HTR-8/SVneo (cell line): ENCODE measurements around the gene SLC13A3.

Experiments
- DNase-seq: peaks from one replicate; pipeline ENCODE4 v3.0.0; 2011; ENCODE audit warnings: low spot score, mixed read lengths; ENCODE audit not compliant: insufficient read length
- FAIRE-seq: peaks from 2 replicates; lab custom pipeline; 2011; peaks lifted over from hg19 to GRCh38; lab: Jason Lieb, UNC

The SLC13A3 gene

GRCh38 chr20:46638134-46638897 is 12.9 kb downstream of the SLC13A3 start:
- DNase-seq: no peak
- FAIRE-seq: no peak

- DNase-seq: no peak
- FAIRE-seq: peak; percentile 13
Observed at GRCh38 chr20:46637427-46638133, 13.7 kb downstream of the SLC13A3 start.

GRCh38 chr20:46637020-46637419 is 14.2 kb downstream of the SLC13A3 start:
- FAIRE-seq: no peak
- no peak for DNase-seq

GRCh38 chr20:46636514-46636913 is 14.7 kb downstream of the SLC13A3 start:
- FAIRE-seq (no peak), DNase-seq (no peak)

- FAIRE-seq (no peak), DNase-seq (no peak)
Observed at GRCh38 chr20:46635514-46636136, 15.6 kb downstream of the SLC13A3 start.

GRCh38 chr20:46634528-46634927 is 16.7 kb downstream of the SLC13A3 start:
- FAIRE-seq (no peak), DNase-seq (no peak)

GRCh38 chr20:46631874-46632446 is 19.3 kb downstream of the SLC13A3 start:
- FAIRE-seq (peak; percentile 23), DNase-seq (no peak)

- FAIRE-seq (no peak), DNase-seq (no peak)
Observed at GRCh38 chr20:46631212-46631869, 19.9 kb downstream of the SLC13A3 start.

- peak; percentile 83 for FAIRE-seq
- no peak for DNase-seq
Observed at GRCh38 chr20:46630306-46630705, 21.0 kb downstream of the SLC13A3 start.

- FAIRE-seq: no peak
Observed at GRCh38 chr20:46629341-46629740, 21.9 kb downstream of the SLC13A3 start.

GRCh38 chr20:46627234-46627633 is 24.0 kb downstream of the SLC13A3 start:
- no peak for DNase-seq
- no peak for FAIRE-seq

More at GRCh38 chr20:46629341-46629740, 21.9 kb downstream of the SLC13A3 start:
- no peak for DNase-seq

- FAIRE-seq: no peak
- no peak for DNase-seq
Observed at GRCh38 chr20:46626758-46627157, 24.5 kb downstream of the SLC13A3 start.

- DNase-seq: no peak
Observed at GRCh38 chr20:46625875-46626373, 25.3 kb downstream of the SLC13A3 start.

GRCh38 chr20:46624946-46625345 is 26.3 kb downstream of the SLC13A3 start:
- FAIRE-seq (no peak), DNase-seq (no peak)

More at GRCh38 chr20:46625875-46626373, 25.3 kb downstream of the SLC13A3 start:
- peak; percentile 23 for FAIRE-seq

GRCh38 chr20:46622165-46622564 is 29.1 kb downstream of the SLC13A3 start:
- DNase-seq: no peak
- FAIRE-seq: peak; percentile 23

GRCh38 chr20:46621492-46621891 is 29.8 kb downstream of the SLC13A3 start:
- DNase-seq (peak; percentile 49), FAIRE-seq (no peak)

GRCh38 chr20:46619445-46619844 is 31.8 kb downstream of the SLC13A3 start:
- DNase-seq: no peak
- FAIRE-seq: no peak

GRCh38 chr20:46618316-46619100 is 32.8 kb downstream of the SLC13A3 start:
- FAIRE-seq: peak; percentile 33
- no peak for DNase-seq

- FAIRE-seq (peak; percentile 87), DNase-seq (no peak)
Observed at GRCh38 chr20:46614503-46614902, 36.8 kb downstream of the SLC13A3 start.
